ENCODE measurements around the gene FDXACB1.

The FDXACB1 gene

GRCh38 chr11:111846063-111846462 is 32.9 kb downstream of the FDXACB1 start:
- no peak for DNase-seq (ENCODE audit: low spot score)

- DNase-seq (ENCODE audit: low spot score) = no peak
These were observed 33.5 kb downstream of the FDXACB1 start for GRCh38 chr11:111845276-111846028.

GRCh38 chr11:111843661-111844060 is 35.3 kb downstream of the FDXACB1 start:
- DNase-seq (ENCODE audit: low spot score) = no peak

GRCh38 chr11:111841370-111842053 is 37.5 kb downstream of the FDXACB1 start:
- DNase-seq (ENCODE audit: low spot score) = peak; percentile 67

- DNase-seq (ENCODE audit: low spot score) = no peak
These were observed 38.8 kb downstream of the FDXACB1 start for GRCh38 chr11:111840143-111840542.

- DNase-seq (ENCODE audit: low spot score) = no peak
These were observed 40.9 kb downstream of the FDXACB1 start for GRCh38 chr11:111838054-111838453.

GRCh38 chr11:111837366-111837891 is 41.5 kb downstream of the FDXACB1 start:
- no peak for DNase-seq (ENCODE audit: low spot score)

GRCh38 chr11:111836721-111837120 is 42.2 kb downstream of the FDXACB1 start:
- no peak for DNase-seq (ENCODE audit: low spot score)

GRCh38 chr11:111836162-111836561 is 42.8 kb downstream of the FDXACB1 start:
- DNase-seq (ENCODE audit: low spot score) = no peak

- DNase-seq (ENCODE audit: low spot score) = no peak
These were observed 43.3 kb downstream of the FDXACB1 start for GRCh38 chr11:111835665-111836064.

- no peak for DNase-seq (ENCODE audit: low spot score)
These were observed 44.4 kb downstream of the FDXACB1 start for GRCh38 chr11:111834432-111835163.

- DNase-seq (ENCODE audit: low spot score) = peak; percentile 40
These were observed 45.4 kb downstream of the FDXACB1 start for GRCh38 chr11:111833524-111833923.

- DNase-seq (ENCODE audit: low spot score) = no peak
These were observed 49.6 kb downstream of the FDXACB1 start for GRCh38 chr11:111829185-111829968.

GRCh38 chr11:111826322-111826950 is 52.5 kb downstream of the FDXACB1 start:
- no peak for DNase-seq (ENCODE audit: low spot score)

Small RNAs within 50 kb of the gene (small RNA-seq; reads per million reads assigned to genes)
- gene C11orf52 (0 to 0.03 reads per million in 2 experiments), gene GNG5P3 (0 reads per million in 2 experiments), gene RNA5SP351 (0 reads per million in 2 experiments), gene RPL37AP8 (0 to 0.40 reads per million in 2 experiments)
